Measurements from ENCODE around the gene BNIPL. TPM values are rescaled to one million over a fixed set of nuclear protein-coding genes. Genes with fewer than 3 reads are reported as not detected.

Gene BNIPL
- total and polyA plus RNA-seq, 2 of the 8 experiments (the other 6 are each of a cell fraction or from before 2014, with no cell fraction given), result 2.4 to 3.3 TPM

- TF ChIP-seq CHD7 (IDR thresholded peaks at IDR 0.05; ENCODE audit: insufficient replicate concordance, low read length) (no peak), SAP30 (IDR thresholded peaks at IDR 0.05; ENCODE audit: insufficient read depth, insufficient replicate concordance, low read length) (no peak), RBBP5 (IDR thresholded peaks at IDR 0.05; ENCODE audit: borderline replicate concordance, low read depth, low read length) (no peak; the same call in 1 of the 2 replicates), RAD21 (IDR thresholded peaks at IDR 0.05 in 1 of 2, conservative IDR thresholded peaks at IDR 0.05 in 1 of 2; ENCODE audit: low read depth in 2 of 2, low read length in 2 of 2) (peak in 1 of 2 experiments; percentile 23; a peak in 2 of 4 replicates), POU5F1 (IDR thresholded peaks at IDR 0.05; ENCODE audit: low read depth, low read length) (no peak), PHF8 (conservative IDR thresholded peaks at IDR 0.05; ENCODE audit: low read depth, low read length) (peak; percentile 71), RXRA (IDR thresholded peaks at IDR 0.05; ENCODE audit: insufficient read depth, low read depth, low read length) (no peak), ATF3 (IDR thresholded peaks at IDR 0.05; ENCODE audit: insufficient read depth, low read depth, low read length) (no peak)
These were observed 11.7 kb downstream of the BNIPL start (continued) for GRCh38 chr1:151047925-151048644.

All from H1 (cell line).